ENCODE data around the gene BMPR1A.
"Not testable (repeated sequence)": the region's sequence is repeated elsewhere in the genome, so short reads cannot be mapped to it uniquely, and the experiment has no call there.

Gene BMPR1A

GRCh38 chr10:86941426-86941825 is 185.0 kb downstream of the BMPR1A start:
- no peak for DNase-seq (ENCODE audit: insufficient read length, low spot score)
- FAIRE-seq: no peak

GRCh38 chr10:86941991-86942421 is 185.6 kb downstream of the BMPR1A start:
- DNase-seq (ENCODE audit: insufficient read length, low spot score) (no peak), FAIRE-seq (no peak)
- no peak for TF ChIP-seq POLR2A (IDR thresholded peaks at IDR 0.05; ENCODE audit: low read depth, low read length)

More at GRCh38 chr10:86941426-86941825, 185.0 kb downstream of the BMPR1A start:
- no peak for TF ChIP-seq POLR2A (IDR thresholded peaks at IDR 0.05; ENCODE audit: low read depth, low read length)

- DNase-seq (ENCODE audit: insufficient read length, low spot score) (no peak), FAIRE-seq (no peak)
- no peak for TF ChIP-seq POLR2A (IDR thresholded peaks at IDR 0.05; ENCODE audit: low read depth, low read length)
Observed at GRCh38 chr10:86942441-86943315, 186.3 kb downstream of the BMPR1A start.

GRCh38 chr10:86943316-86944030 is 187.1 kb downstream of the BMPR1A start:
- no peak for TF ChIP-seq POLR2A (IDR thresholded peaks at IDR 0.05; ENCODE audit: low read depth, low read length)
- FAIRE-seq (no peak), DNase-seq (ENCODE audit: insufficient read length, low spot score) (no peak)

- DNase-seq (ENCODE audit: insufficient read length, low spot score): no peak
- no peak for FAIRE-seq
- TF ChIP-seq POLR2A (IDR thresholded peaks at IDR 0.05; ENCODE audit: low read depth, low read length): no peak
Observed at GRCh38 chr10:86944031-86944419, 187.6 kb downstream of the BMPR1A start.

GRCh38 chr10:86944471-86944870 is 188.1 kb downstream of the BMPR1A start:
- no peak for TF ChIP-seq POLR2A (IDR thresholded peaks at IDR 0.05; ENCODE audit: low read depth, low read length)
- DNase-seq (ENCODE audit: insufficient read length, low spot score) (no peak), FAIRE-seq (no peak)

- TF ChIP-seq POLR2A (IDR thresholded peaks at IDR 0.05; ENCODE audit: low read depth, low read length): no peak
- DNase-seq (ENCODE audit: insufficient read length, low spot score) (no peak), FAIRE-seq (no peak)
Observed at GRCh38 chr10:86944907-86945306, 188.5 kb downstream of the BMPR1A start.

GRCh38 chr10:86945361-86946212 is 189.2 kb downstream of the BMPR1A start:
- no peak for FAIRE-seq
- no peak for TF ChIP-seq POLR2A (IDR thresholded peaks at IDR 0.05; ENCODE audit: low read depth, low read length)
- no peak for DNase-seq (ENCODE audit: insufficient read length, low spot score)

- DNase-seq (ENCODE audit: insufficient read length, low spot score) (no peak), FAIRE-seq (no peak)
- TF ChIP-seq POLR2A (IDR thresholded peaks at IDR 0.05; ENCODE audit: low read depth, low read length): no peak
Observed at GRCh38 chr10:86946213-86947155, 190.1 kb downstream of the BMPR1A start.

GRCh38 chr10:86947806-86948205 is 191.4 kb downstream of the BMPR1A start:
- not testable (repeated sequence) for FAIRE-seq; DNase-seq (ENCODE audit: insufficient read length, low spot score)

GRCh38 chr10:86950349-86950748 is 193.9 kb downstream of the BMPR1A start:
- FAIRE-seq: no peak

GRCh38 chr10:86951184-86951761 is 194.9 kb downstream of the BMPR1A start:
- FAIRE-seq: no peak
- no peak for TF ChIP-seq POLR2A (IDR thresholded peaks at IDR 0.05; ENCODE audit: low read depth, low read length)

More at GRCh38 chr10:86950349-86950748, 193.9 kb downstream of the BMPR1A start:
- DNase-seq (ENCODE audit: insufficient read length, low spot score): no peak
- no peak for TF ChIP-seq POLR2A (IDR thresholded peaks at IDR 0.05; ENCODE audit: low read depth, low read length)

More at GRCh38 chr10:86951184-86951761, 194.9 kb downstream of the BMPR1A start:
- no peak for DNase-seq (ENCODE audit: insufficient read length, low spot score)
